HG03520 (cell line): ENCODE measurements around the gene NFKB1.

Experiments
- ATAC-seq: cut with Tn5 transposase; IDR thresholded peaks from one replicate; pipeline ENCODE4 v1.9.1; 2021; ENCODE audit warnings: mild to moderate bottlenecking, moderate library complexity; ENCODE audit not compliant: unreplicated experiment

The NFKB1 gene

GRCh38 chr4:102527695-102528283 is 26.6 kb downstream of the NFKB1 start:
- ATAC-seq: no peak

GRCh38 chr4:102529977-102530376 is 28.8 kb downstream of the NFKB1 start:
- no peak for ATAC-seq

GRCh38 chr4:102530986-102531385 is 29.8 kb downstream of the NFKB1 start:
- ATAC-seq: no peak

- no peak for ATAC-seq
Measured at GRCh38 chr4:102531462-102531861, 30.3 kb downstream of the NFKB1 start.

GRCh38 chr4:102533348-102533747 is 32.2 kb downstream of the NFKB1 start:
- no peak for ATAC-seq

- no peak for ATAC-seq
Measured at GRCh38 chr4:102533904-102534303, 32.7 kb downstream of the NFKB1 start.

GRCh38 chr4:102534845-102535244 is 33.7 kb downstream of the NFKB1 start:
- ATAC-seq: no peak

- peak; percentile 87 for ATAC-seq
Measured at GRCh38 chr4:102535398-102536082, 34.4 kb downstream of the NFKB1 start.

- no peak for ATAC-seq
Measured at GRCh38 chr4:102536768-102537167, 35.6 kb downstream of the NFKB1 start.

GRCh38 chr4:102537269-102537668 is 36.1 kb downstream of the NFKB1 start:
- ATAC-seq: no peak

GRCh38 chr4:102541697-102542096 is 40.5 kb downstream of the NFKB1 start:
- ATAC-seq: no peak

GRCh38 chr4:102543030-102543928 is 42.1 kb downstream of the NFKB1 start:
- peak; percentile 87 for ATAC-seq

GRCh38 chr4:102546635-102547034 is 45.5 kb downstream of the NFKB1 start:
- ATAC-seq: no peak

GRCh38 chr4:102547973-102548372 is 46.8 kb downstream of the NFKB1 start:
- no peak for ATAC-seq

- ATAC-seq: no peak
Measured at GRCh38 chr4:102551958-102552565, 50.9 kb downstream of the NFKB1 start.

GRCh38 chr4:102552781-102553180 is 51.6 kb downstream of the NFKB1 start:
- ATAC-seq: no peak

- no peak for ATAC-seq
Measured at GRCh38 chr4:102553982-102554381, 52.8 kb downstream of the NFKB1 start.

GRCh38 chr4:102554482-102554881 is 53.3 kb downstream of the NFKB1 start:
- ATAC-seq: no peak

- ATAC-seq: no peak
Measured at GRCh38 chr4:102554992-102555391, 53.8 kb downstream of the NFKB1 start.

- no peak for ATAC-seq
Measured at GRCh38 chr4:102557636-102558035, 56.5 kb downstream of the NFKB1 start.

- no peak for ATAC-seq
Measured at GRCh38 chr4:102560115-102560514, 59.0 kb downstream of the NFKB1 start.
